ENCODE measurements around the gene BIN1. TPM values are rescaled to one million over a fixed set of nuclear protein-coding genes. Genes with fewer than 3 reads are reported as not detected.
A peak's percentile ranks its signal among the peaks of the same experiment; 100 is the strongest.

Gene BIN1
- total RNA-seq, 1 experiment from 2014 or later = 26.0 TPM

DNA sequence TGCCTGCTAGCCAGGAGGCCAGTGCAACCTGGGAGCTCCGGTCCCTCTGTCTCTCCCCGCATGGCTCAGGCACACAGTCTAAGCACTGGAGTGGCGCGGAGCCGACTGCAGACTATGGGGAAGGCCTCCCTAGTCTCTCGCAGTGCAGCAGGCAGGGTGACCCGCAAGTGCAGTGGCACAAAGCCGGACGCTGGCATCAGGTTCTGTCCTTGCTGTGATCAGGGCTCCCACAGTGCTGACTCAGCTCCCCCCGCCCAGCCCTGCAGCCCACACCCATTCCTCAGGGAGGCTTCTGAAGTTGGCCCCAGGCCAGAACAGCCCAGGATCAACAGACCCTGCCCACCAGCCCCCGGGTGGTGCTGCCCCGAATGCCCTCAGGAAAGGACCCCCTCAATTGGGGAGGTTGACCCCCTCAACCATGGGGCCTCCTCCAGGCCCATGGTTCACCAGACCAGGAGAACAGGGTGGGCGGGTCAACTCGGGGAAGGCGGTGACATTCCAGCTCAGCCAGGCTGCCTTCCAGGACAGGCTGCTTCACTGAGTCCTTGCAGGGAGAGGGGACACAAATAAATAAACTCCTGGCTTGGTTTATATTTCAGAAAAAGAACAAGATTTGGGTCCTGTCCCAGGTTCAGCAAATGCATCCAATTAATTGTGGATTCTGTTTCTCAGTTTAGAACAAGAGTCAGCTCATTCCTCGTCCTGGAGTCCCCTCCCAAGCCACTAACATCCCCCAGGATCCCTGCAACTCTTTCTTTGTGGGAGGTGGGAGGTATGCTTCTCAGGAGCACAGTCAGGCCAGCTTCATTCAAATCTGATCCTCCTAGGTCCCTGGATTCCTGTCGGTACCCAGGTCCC lies 12.2 kb downstream of the BIN1 start:
- peak; percentile 81 for DNase-seq
- no peaks in the 10 kb centered on the region for H3K27me3 ChIP-seq (ENCODE audit: control insufficient read depth, insufficient read depth, low read length)
- H3K36me3 ChIP-seq (replicated peaks; ENCODE audit: control insufficient read depth, insufficient read depth, low read length) = no peaks in the 10 kb centered on the region
- no peak overlapping the region for H3K4me3 ChIP-seq (ENCODE audit: insufficient read depth, low read depth, low read length)

- Histone ChIP-seq H3K4me3 (ENCODE audit: insufficient read depth, low read depth, low read length) (no peak overlapping the region), H3K36me3 (replicated peaks; ENCODE audit: control insufficient read depth, insufficient read depth, low read length) (no peaks in the 10 kb centered on the region), H3K27me3 (ENCODE audit: control insufficient read depth, insufficient read depth, low read length) (no peaks in the 10 kb centered on the region)
- no peak for DNase-seq
These were observed 13.2 kb downstream of the BIN1 start for GRCh38 chr2:127093648-127094210.

DNA sequence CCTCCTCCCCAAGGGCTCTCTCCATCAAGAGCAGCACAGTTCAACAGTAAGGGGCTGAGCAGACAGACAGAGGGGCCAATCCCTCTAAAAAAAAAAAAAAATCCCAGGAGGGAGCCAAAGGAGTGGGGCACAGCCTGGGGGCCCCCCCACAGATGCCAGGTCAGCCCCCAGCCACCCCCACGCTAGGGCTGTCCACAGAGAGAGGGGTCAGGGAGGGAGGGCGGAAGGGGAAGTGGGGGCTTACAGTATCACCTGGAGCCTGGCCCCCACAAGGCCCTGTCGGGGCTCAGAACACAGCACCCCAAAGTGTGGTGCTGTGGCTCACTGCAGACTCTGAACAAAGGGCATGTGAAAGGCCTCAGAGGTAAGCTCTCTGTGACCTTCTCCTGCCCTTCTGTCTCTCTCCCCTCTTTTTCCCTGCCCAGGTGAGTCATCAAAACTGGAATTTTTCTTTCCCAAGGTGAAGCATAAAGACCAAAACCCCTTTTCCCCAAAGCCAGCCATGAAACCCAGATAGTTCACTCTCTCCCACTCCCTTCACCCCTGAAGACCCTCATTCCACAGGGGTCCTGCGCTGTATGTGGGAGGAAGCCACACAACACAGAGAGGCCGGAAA lies 13.9 kb downstream of the BIN1 start:
- Histone ChIP-seq H3K36me3 (replicated peaks; ENCODE audit: control insufficient read depth, insufficient read depth, low read length) (no peaks in the 10 kb centered on the region), H3K27me3 (ENCODE audit: control insufficient read depth, insufficient read depth, low read length) (no peaks in the 10 kb centered on the region), H3K4me3 (ENCODE audit: insufficient read depth, low read depth, low read length) (no peak overlapping the region)
- no peak for DNase-seq

DNA sequence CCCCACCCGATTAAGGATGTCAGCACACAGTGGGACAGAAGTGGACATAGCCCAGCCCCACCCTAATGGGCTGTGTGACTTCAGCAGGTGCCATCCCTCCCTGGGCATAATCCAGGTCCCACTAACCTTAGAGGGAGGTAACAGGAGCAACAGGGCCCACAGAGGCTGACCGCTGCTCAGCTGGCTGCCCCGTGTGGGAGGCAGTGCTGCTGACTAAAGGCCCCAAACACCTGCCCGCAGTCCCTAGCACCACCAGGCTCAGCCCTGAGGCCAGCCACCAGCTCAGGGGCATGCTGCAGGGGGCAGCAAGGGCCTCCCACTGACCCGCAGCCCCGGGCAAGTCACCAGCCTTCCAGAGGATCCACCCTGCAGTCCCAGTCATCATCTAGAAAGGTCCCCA lies 14.6 kb downstream of the BIN1 start:
- Histone ChIP-seq H3K36me3 (replicated peaks; ENCODE audit: control insufficient read depth, insufficient read depth, low read length) (no peaks in the 10 kb centered on the region), H3K27me3 (ENCODE audit: control insufficient read depth, insufficient read depth, low read length) (no peaks in the 10 kb centered on the region), H3K4me3 (ENCODE audit: insufficient read depth, low read depth, low read length) (no peak overlapping the region)
- no peak for DNase-seq

GRCh38 chr2:127091886-127092285 lies 15.1 kb downstream of the BIN1 start:
- no peaks in the 10 kb centered on the region for H3K36me3 ChIP-seq (replicated peaks; ENCODE audit: control insufficient read depth, insufficient read depth, low read length)
- H3K4me3 ChIP-seq (ENCODE audit: insufficient read depth, low read depth, low read length) = no peak overlapping the region

DNA sequence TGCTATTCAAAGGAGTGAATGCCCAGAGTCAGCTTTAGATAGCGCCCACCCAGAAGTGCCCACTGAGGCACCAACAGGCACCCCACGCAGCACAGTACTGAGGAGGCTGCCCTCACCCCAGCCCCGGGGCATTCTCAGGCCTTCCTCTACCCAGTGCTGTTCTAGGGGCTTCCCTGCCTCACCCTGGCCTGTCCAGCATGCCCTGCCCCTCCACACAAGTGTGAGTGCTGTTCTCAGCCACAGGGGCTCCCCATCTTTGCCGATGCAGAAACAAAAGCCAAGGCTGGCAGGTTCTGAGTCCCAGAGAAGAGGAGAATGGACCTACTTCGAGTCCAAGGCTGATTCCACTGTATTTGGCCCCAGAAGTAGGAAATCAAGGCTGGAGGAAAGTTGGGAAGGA lies 15.8 kb downstream of the BIN1 start:
- Histone ChIP-seq H3K36me3 (replicated peaks; ENCODE audit: control insufficient read depth, insufficient read depth, low read length) (no peaks in the 10 kb centered on the region), H3K4me3 (ENCODE audit: insufficient read depth, low read depth, low read length) (no peak overlapping the region), H3K27me3 (ENCODE audit: control insufficient read depth, insufficient read depth, low read length) (no peaks in the 10 kb centered on the region)
- DNase-seq = no peak

More at GRCh38 chr2:127091886-127092285, 15.1 kb downstream of the BIN1 start:
- H3K27me3 ChIP-seq (ENCODE audit: control insufficient read depth, insufficient read depth, low read length) = no peaks in the 10 kb centered on the region
- DNase-seq = no peak

GRCh38 chr2:127090281-127091120 lies 16.5 kb downstream of the BIN1 start:
- H3K4me3 ChIP-seq (ENCODE audit: insufficient read depth, low read depth, low read length) = no peak overlapping the region

GRCh38 chr2:127089478-127090235 lies 17.3 kb downstream of the BIN1 start:
- no peaks in the 10 kb centered on the region for H3K27me3 ChIP-seq (ENCODE audit: control insufficient read depth, insufficient read depth, low read length)
- no peak overlapping the region for H3K4me3 ChIP-seq (ENCODE audit: insufficient read depth, low read depth, low read length)
- no peak for DNase-seq
- no peaks in the 10 kb centered on the region for H3K36me3 ChIP-seq (replicated peaks; ENCODE audit: control insufficient read depth, insufficient read depth, low read length)

More at GRCh38 chr2:127090281-127091120, 16.5 kb downstream of the BIN1 start:
- no peaks in the 10 kb centered on the region for H3K27me3 ChIP-seq (ENCODE audit: control insufficient read depth, insufficient read depth, low read length)
- DNase-seq = no peak
- H3K36me3 ChIP-seq (replicated peaks; ENCODE audit: control insufficient read depth, insufficient read depth, low read length) = no peaks in the 10 kb centered on the region

DNA sequence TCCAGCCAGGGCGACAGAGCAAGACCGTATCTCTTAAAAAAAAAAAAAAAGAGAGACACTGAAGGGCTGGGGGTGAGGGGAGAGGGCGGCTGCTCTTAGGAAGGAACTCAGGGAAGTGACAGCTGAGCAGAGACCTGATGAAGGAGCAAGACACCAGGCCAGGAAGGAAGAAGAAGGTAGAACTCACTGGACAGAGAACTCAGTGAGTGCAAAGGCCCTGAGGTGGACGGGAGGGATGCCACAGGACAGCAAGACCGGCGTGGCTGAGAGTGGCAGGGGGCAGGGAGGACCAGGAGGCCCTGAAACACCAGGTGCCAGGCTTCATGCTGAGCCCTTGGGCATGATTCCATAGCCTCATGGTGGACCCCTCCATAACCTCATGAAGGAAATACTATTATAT lies 18.2 kb downstream of the BIN1 start:
- H3K4me3 ChIP-seq (ENCODE audit: insufficient read depth, low read depth, low read length) = no peak overlapping the region
- no peaks in the 10 kb centered on the region for H3K36me3 ChIP-seq (replicated peaks; ENCODE audit: control insufficient read depth, insufficient read depth, low read length)
- no peak for DNase-seq

GRCh38 chr2:127087791-127088495 lies 19.0 kb downstream of the BIN1 start:
- no peaks in the 10 kb centered on the region for H3K36me3 ChIP-seq (replicated peaks; ENCODE audit: control insufficient read depth, insufficient read depth, low read length)
- H3K4me3 ChIP-seq (ENCODE audit: insufficient read depth, low read depth, low read length) = no peak overlapping the region
- H3K27me3 ChIP-seq (ENCODE audit: control insufficient read depth, insufficient read depth, low read length) = no peaks in the 10 kb centered on the region
- no peak for DNase-seq

More for the DNA sequence above, 18.2 kb downstream of the BIN1 start:
- no peaks in the 10 kb centered on the region for H3K27me3 ChIP-seq (ENCODE audit: control insufficient read depth, insufficient read depth, low read length)

- Histone ChIP-seq H3K36me3 (replicated peaks; ENCODE audit: control insufficient read depth, insufficient read depth, low read length) (no peaks in the 10 kb centered on the region), H3K4me3 (ENCODE audit: insufficient read depth, low read depth, low read length) (no peak overlapping the region), H3K27me3 (ENCODE audit: control insufficient read depth, insufficient read depth, low read length) (no peaks in the 10 kb centered on the region)
- DNase-seq = peak; percentile 95
These were observed 19.8 kb downstream of the BIN1 start for GRCh38 chr2:127086990-127087790.

DNA sequence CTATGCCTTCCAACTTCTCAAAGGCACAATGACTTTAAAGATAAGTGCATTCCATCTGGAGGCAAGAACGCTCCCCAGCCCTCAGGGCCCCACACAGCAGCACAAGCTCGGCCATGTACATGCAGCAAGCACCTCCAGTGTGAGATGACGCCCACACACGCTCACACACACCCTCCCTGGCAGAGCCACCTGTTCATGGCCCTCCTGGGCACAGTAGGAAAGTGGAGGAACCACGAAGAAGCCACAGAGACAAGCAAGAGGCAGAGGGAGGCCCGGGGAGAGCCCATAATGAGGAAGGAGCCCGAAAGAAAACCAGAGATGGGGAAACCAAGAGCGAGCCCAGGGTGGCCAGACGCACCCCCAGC lies 21.7 kb downstream of the BIN1 start:
- no peaks in the 10 kb centered on the region for H3K27me3 ChIP-seq (ENCODE audit: control insufficient read depth, insufficient read depth, low read length)
- no peak for DNase-seq
- H3K4me3 ChIP-seq (ENCODE audit: insufficient read depth, low read depth, low read length) = no peak overlapping the region
- no peaks in the 10 kb centered on the region for H3K36me3 ChIP-seq (replicated peaks; ENCODE audit: control insufficient read depth, insufficient read depth, low read length)

Measured in H7 (cell line).